Liver (tissue), 9 donors: ENCODE data around the gene BDP1. TPM values are rescaled to one million over a fixed set of nuclear protein-coding genes. Genes with fewer than 3 reads are reported as not detected.

Experiments
- DNase-seq: peaks from one replicate; pipeline ENCODE4 v3.0.0-alpha.2; 2017; ENCODE audit warnings: low spot score
- H3K27ac ChIP-seq, 2 donors: one replicate each; pipeline ENCODE4 v1.7.0; 2013; ENCODE audit warnings: inconsistent platforms in 2 of 2, low read length in 2 of 2, control low read depth in 1 of 2, low read depth in 1 of 2, mild to moderate bottlenecking in 1 of 2
- H3K27me3 ChIP-seq, 4 donors: one replicate each; pipeline versions ENCODE4 v1.6.1 to v1.7.0; 2013; ENCODE audit warnings: low read length in 3 of 4, inconsistent platforms in 1 of 4, mild to moderate bottlenecking in 1 of 4, moderate library complexity in 1 of 4; ENCODE audit not compliant: control insufficient read depth in 4 of 4, insufficient read depth in 4 of 4
- H3K36me3 ChIP-seq, 4 donors: one replicate each; pipeline versions ENCODE4 v1.6.1 to v1.7.0; 2013; ENCODE audit warnings: low read length in 3 of 4, mild to moderate bottlenecking in 3 of 4, low read depth in 1 of 4, moderate library complexity in 1 of 4; ENCODE audit not compliant: control insufficient read depth in 4 of 4, insufficient read depth in 3 of 4
- H3K4me1 ChIP-seq, 4 donors: one replicate each; pipeline versions ENCODE4 v1.6.1 to v1.7.0; 2013; ENCODE audit warnings: low read length in 3 of 4, mild to moderate bottlenecking in 3 of 4, moderate library complexity in 1 of 4; ENCODE audit not compliant: control insufficient read depth in 4 of 4, insufficient read depth in 4 of 4
- H3K4me3 ChIP-seq, 3 donors: one replicate each; pipeline versions ENCODE4 v1.6.1 to v1.7.0; 2013; ENCODE audit warnings: low read length in 3 of 3, control low read depth in 1 of 3, low read depth in 1 of 3, mild to moderate bottlenecking in 1 of 3
- H3K9ac ChIP-seq, 2 donors: one replicate each; pipeline ENCODE4 v1.7.0; 2013; ENCODE audit warnings: low read length in 2 of 2, mild to moderate bottlenecking in 2 of 2, moderate library complexity in 2 of 2, control low read depth in 1 of 2, low read depth in 1 of 2
- H3K9me3 ChIP-seq, 4 donors: one replicate each; pipeline versions ENCODE4 v1.6.1 to v1.7.0; 2013; ENCODE audit warnings: low read length in 3 of 4; ENCODE audit not compliant: control insufficient read depth in 4 of 4
- EGR1 ChIP-seq, 2 donors: IDR thresholded peaks; 2 replicates each; pipeline ENCODE4 v1.6.1; 2016 to 2018; ENCODE audit warnings: antibody characterized with exemption in 2 of 2, low read depth in 2 of 2
- FOXA1 ChIP-seq: IDR thresholded peaks from 2 replicates; pipeline ENCODE4 v1.6.1; 2016; ENCODE audit warnings: antibody characterized with exemption
- GABPA ChIP-seq, 2 donors: IDR thresholded peaks in 1 of 2; conservative IDR thresholded peaks in 1 of 2; 2 replicates each; pipeline ENCODE4 v1.6.1; 2016; ENCODE audit warnings: antibody characterized with exemption in 2 of 2, mild to moderate bottlenecking in 1 of 2, moderate library complexity in 1 of 2
- HNF4G ChIP-seq: IDR thresholded peaks from 2 replicates; pipeline ENCODE4 v1.6.1; 2016; ENCODE audit warnings: antibody characterized with exemption
- JUND ChIP-seq, 2 donors: IDR thresholded peaks; 2 replicates each; pipeline ENCODE4 v1.6.1; 2016; ENCODE audit warnings: antibody characterized with exemption in 2 of 2
- MAX ChIP-seq: IDR thresholded peaks from 2 replicates; pipeline ENCODE4 v1.6.1; 2016; ENCODE audit warnings: antibody characterized with exemption
- RAD21 ChIP-seq, 2 donors: IDR thresholded peaks; 2 replicates each; pipeline ENCODE4 v1.6.1; 2016; ENCODE audit warnings: antibody characterized with exemption in 2 of 2, mild to moderate bottlenecking in 2 of 2
- REST ChIP-seq: IDR thresholded peaks from 2 replicates; pipeline ENCODE4 v1.6.1; 2016; ENCODE audit warnings: antibody characterized with exemption, mild to moderate bottlenecking
- RXRA ChIP-seq, 2 donors: IDR thresholded peaks; 2 replicates each; pipeline ENCODE4 v1.6.1; 2017 to 2018; ENCODE audit warnings: antibody characterized with exemption in 2 of 2, mild to moderate bottlenecking in 1 of 2
- TAF1 ChIP-seq: conservative IDR thresholded peaks from 2 replicates; pipeline ENCODE4 v1.6.1; 2016; ENCODE audit warnings: antibody characterized with exemption, mild to moderate bottlenecking
- YY1 ChIP-seq: IDR thresholded peaks from 2 replicates; pipeline ENCODE4 v1.6.1; 2016; ENCODE audit warnings: antibody characterized with exemption, mild to moderate bottlenecking
- ZBTB33 ChIP-seq: IDR thresholded peaks from 2 replicates; pipeline ENCODE4 v1.6.1; 2016; ENCODE audit warnings: antibody characterized with exemption
- WGBS: extraction: QIAGEN DNeasy Blood & Tissue Kit; methylation state at CpG from one replicate; pipeline ENCODE4 v1.1.7; 2013; 5-methylcytosine and 5-hydroxymethylcytosine counted together
- polyA plus RNA-seq, 2 donors: library from polyadenylated mRNA; stranded (reverse) in 1 of 2; unstranded in 1 of 2; fragments of 200-250 nt in 1 of 2; fragments of >200 nt in 1 of 2; fragmentation: Nextera tagmentation in 1 of 2; extraction: Ambion mirVana in 1 of 2; gene quantifications; one replicate each; pipeline versions ENCODE4 v1.2.1 to v1.2.3, GENCODE V29; 2013 to 2015
- total RNA-seq, 2 donors: library from RNA; depleted of rRNA; stranded (reverse); fragments of >200 nt; gene quantifications; one replicate each; pipeline ENCODE4 v1.2.3, GENCODE V29; 2014
- TF ChIP-seq, protein P1 (sequence below): fragments of 150-350 bp; IDR thresholded peaks from 2 replicates; pipeline ENCODE4 v1.5.1; 2017; ENCODE audit warnings: improper control_type of control experiment, low read depth, low read length; ENCODE audit not compliant: missing input control
- donor health status: healthy.
- donor health status: healthy.
- donor health status: healthy.
- donor health status: healthy.
- donor health status: healthy.

Gene BDP1
- total and polyA plus RNA-seq, 4 donors, result 3.8 to 17.2 (median 12.7) TPM

DNA sequence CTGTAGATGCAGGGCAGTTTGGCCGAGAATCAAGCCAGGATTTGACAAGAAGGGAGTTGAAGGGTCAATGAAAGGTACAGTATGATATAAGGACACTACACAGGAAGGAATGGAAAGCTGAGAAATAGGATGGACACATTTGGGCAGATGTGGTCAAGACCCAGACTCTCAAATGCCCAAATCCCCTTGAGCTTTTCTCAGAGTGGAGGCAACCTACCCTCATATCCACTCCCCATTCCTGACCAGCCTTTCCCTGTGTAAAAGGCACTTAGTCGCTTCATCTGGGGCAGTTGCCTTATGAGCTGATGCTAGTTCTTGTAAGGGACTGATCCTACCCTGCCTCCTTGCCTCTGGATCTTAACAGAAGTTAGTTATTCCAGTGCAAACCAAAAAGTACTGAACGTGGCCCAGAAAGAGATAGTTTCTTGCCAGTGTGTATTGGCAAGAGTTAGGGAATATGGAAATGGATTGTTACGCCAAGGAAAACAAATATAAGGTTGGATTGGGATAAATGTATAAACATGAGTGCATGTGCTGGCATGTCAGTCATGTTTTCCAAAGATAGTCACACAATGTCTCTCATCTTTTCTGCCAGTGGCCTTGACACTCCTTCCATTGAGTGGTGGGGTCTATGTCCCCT lies 127.6 kb downstream of the BDP1 start:
- Histone ChIP-seq H3K36me3 (peaks cover 0 to 3% (median 0%) of the 10 kb centered on the region in 4 donors), H3K9me3 (no peaks in the 10 kb centered on the region), H3K9ac (no peak overlapping the region), H3K27ac (no peak overlapping the region), H3K4me1 (peaks cover 2 to 7% (median 3%) of the 10 kb centered on the region in 4 donors), H3K4me3 (no peak overlapping the region), H3K27me3 (no peaks in the 10 kb centered on the region)
- no peak for TF ChIP-seq HNF4G
- TF ChIP-seq JUND (IDR thresholded peaks at IDR 0.05), result no peak
- TF ChIP-seq TAF1, result no peak
- TF ChIP-seq YY1, result no peak
- TF ChIP-seq REST, result no peak
- no peak for TF ChIP-seq RXRA (IDR thresholded peaks at IDR 0.05)
- TF ChIP-seq GABPA (IDR thresholded peaks at IDR 0.05 in 1 of 2, conservative IDR thresholded peaks at IDR 0.05 in 1 of 2), result no peak
- TF ChIP-seq RAD21 (IDR thresholded peaks at IDR 0.05), result no peak
- TF ChIP-seq, protein P1, sequence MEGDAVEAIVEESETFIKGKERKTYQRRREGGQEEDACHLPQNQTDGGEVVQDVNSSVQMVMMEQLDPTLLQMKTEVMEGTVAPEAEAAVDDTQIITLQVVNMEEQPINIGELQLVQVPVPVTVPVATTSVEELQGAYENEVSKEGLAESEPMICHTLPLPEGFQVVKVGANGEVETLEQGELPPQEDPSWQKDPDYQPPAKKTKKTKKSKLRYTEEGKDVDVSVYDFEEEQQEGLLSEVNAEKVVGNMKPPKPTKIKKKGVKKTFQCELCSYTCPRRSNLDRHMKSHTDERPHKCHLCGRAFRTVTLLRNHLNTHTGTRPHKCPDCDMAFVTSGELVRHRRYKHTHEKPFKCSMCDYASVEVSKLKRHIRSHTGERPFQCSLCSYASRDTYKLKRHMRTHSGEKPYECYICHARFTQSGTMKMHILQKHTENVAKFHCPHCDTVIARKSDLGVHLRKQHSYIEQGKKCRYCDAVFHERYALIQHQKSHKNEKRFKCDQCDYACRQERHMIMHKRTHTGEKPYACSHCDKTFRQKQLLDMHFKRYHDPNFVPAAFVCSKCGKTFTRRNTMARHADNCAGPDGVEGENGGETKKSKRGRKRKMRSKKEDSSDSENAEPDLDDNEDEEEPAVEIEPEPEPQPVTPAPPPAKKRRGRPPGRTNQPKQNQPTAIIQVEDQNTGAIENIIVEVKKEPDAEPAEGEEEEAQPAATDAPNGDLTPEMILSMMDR, result no peak
- no peak for TF ChIP-seq MAX
- TF ChIP-seq FOXA1, result no peak
- 80% methylated on average over 4 of the region's 4 CpGs for WGBS
- no peak for DNase-seq

DNA sequence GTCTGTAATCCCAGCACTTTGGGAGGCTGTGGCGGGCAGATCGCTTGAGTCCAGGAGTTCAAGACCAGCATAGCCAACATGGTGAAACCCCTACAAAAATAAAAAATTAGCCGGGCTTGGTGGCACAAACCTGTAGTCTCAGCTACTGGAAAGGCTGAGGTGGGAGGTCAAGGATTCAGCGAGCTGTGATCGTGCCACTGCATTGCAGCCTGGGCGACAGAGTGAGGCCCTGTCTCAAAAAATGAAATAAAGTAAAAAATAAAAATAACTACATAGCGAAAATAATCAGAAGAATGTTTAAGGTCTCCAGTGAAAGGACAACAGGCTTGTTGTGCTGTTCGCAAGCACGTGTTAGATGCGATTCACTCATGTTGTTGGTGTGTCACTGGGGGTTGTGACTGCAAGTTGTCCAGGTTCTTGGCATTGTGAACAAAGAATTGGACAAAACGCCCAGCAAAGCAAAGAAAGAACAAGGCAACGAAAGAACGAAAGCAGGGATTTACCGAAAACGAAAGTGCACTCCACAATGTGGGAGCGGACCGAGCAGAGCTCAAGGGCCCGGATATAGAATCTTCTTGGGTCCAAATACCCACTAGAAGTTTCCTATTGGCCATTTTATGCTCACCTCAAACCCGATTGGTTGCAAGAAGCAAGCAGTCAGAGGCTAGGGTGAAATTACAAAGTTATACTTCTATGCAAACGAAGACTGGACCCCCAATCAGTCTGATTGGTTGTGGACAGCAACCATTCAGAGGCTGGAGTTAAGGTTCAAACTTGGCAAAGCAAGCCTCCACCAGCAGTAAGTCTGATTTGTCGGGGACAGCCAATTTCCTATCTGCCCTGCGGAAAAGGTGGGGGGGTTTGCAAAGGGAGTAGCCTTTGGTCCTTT lies 130.8 kb downstream of the BDP1 start:
- H3K36me3 ChIP-seq, result no peaks in the 10 kb centered on the region
- 78% methylated on average over 22 of the region's 22 CpGs for WGBS
- peak overlapping the region; percentile 70 to 96 (median 86) for H3K4me3 ChIP-seq
- peak overlapping the region; percentile 87 to 92 for H3K9ac ChIP-seq
- no peaks in the 10 kb centered on the region for H3K9me3 ChIP-seq
- H3K4me1 ChIP-seq, result peaks cover 5 to 25% (median 12%) of the 10 kb centered on the region in 4 donors
- peak overlapping the region; percentile 88 to 92 for H3K27ac ChIP-seq
- H3K27me3 ChIP-seq, result no peaks in the 10 kb centered on the region
- TF ChIP-seq EGR1 (IDR thresholded peaks at IDR 0.05; ENCODE audit: low read depth in 2 of 2) (peak in 1 of 2 donors; percentile 2), ZBTB33 (no peak)
- DNase-seq, result no peak
